GM19438 (cell line): Measurements from ENCODE around the gene LMF1.

Experiments used
- ATAC-seq: cut with Tn5 transposase; IDR thresholded peaks from one replicate; pipeline ENCODE4 v1.9.1; 2021; ENCODE audit warnings: low read depth; ENCODE audit not compliant: unreplicated experiment

LMF1 gene

DNA sequence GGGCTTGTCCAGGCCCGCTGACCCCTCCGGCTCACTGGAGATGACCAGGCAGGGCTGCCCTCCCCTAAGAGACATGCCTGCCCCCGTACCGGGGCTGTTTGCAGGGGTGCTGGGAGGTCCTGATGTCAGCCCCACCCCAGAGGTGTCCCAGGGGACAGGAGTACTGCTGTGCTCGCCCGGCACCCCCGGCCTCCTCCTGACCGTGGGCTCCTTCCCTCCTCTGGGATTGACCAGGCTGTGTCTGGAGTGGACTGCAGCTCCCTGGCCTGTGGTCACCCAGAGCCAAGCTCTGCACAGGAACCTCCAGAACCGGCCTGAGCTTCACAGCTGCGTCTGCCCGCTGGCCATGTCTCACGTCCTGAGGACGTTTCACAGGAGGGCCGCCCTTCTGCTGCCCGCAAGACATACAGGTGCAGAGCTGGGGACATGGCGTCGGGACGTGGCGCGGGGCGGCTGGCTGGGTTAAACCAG lies 53.2 kb downstream of the LMF1 start:
- no peak for ATAC-seq

DNA sequence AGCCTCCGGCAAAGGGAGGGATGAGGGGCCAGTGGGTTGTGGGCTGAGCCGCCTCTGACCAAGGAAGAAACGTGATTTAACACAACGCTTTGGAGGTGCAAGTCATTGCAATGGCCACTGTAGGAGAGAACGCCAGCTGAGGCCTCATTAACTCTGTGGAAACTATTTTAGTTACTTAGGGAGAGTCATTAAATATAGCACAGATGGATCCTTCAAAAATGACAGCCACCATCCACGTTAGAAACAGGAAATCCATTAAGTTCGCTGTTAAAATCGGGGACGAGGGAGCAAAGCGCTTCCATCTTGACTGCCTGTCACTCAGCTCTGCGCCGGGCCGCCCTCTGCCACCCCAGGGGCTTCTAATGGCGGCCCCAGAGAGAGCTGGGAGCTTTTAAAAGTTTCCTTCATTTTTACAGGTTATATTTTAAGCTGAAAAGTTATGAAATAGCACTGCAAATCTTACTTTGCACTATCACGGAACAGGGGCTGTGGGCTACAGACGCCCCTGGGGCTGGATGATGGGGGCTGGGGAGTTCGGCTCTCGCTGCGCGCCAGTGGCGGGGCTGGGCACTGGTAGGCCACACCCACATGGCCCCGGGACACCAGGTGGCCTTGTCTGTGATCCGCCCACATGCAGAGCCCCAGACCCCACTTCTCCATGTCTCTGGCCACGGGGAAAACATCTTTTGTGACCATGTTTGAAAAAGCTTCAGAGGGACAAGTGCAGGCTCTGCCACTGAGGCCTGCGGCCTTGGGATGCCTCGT lies 54.6 kb downstream of the LMF1 start:
- ATAC-seq: no peak

GRCh38 chr16:915546-915945 lies 55.2 kb downstream of the LMF1 start:
- no peak for ATAC-seq

DNA sequence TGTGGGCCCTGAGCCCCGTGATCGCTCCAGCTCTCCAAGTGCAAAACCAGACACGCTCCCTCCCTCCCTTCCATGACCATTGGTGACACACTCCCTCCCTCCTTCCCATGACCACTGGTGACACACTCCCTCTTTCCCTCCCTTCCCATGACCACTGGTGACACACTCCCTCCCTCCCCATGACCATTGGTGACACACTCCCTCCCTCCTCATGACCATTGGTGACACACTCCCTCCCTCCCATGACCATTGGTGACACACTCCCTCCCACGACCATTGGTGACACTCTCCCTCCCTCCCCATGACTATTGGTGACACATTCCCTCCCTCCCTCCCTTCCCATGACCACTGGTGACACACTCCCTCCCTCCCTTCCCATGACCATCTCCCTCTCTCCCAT lies 56.3 kb downstream of the LMF1 start:
- ATAC-seq: no peak

DNA sequence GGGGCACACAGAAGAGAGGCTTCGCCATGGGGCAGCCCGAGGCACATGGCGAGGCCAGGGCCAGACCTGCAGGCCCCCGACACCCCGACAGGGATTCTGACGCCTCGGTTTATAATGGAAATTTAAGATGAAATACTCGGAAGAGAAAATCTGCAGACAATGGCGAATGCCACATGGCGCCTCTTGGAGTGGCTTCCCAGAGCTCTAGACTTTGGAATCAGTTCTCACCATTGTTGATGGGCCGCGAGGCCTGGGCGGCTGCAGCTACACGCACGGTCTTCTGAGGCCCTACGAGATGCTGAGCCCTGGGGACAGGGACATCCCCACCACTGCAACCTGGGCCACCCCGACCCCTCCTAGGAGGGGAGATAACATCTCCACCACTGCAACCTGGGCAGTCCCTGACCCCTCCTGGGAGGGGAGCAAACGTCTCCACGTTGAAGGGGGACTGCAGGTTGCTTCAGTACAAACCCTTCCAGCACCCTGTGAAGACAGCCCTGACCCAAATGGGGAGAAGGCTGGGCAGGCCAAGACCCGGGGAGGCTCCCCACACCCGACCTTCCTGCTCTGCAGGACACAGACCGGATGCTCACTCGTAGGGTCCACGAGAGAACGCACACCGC lies 56.9 kb downstream of the LMF1 start:
- no peak for ATAC-seq

GRCh38 chr16:912684-913613 lies 57.8 kb downstream of the LMF1 start:
- ATAC-seq: no peak

DNA sequence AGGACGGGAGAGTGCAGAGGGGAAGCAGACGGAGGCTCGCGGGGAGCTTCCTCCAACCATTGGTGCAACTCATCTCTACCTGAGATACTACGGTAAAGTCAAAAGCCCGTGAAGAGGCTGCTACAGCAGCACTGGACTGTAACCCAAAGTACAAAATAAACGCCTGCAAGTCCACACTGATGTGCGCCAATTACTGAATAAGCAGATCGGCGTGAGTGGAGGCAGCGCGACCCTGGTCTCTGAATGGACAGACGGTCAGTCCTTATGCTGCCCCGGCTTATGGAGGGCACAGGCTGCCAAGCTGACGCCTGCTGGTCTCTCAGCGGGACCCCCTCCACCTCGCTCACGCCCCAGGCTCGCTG lies 58.5 kb downstream of the LMF1 start:
- no peak for ATAC-seq

- ATAC-seq: no peak
Observed at GRCh38 chr16:911604-912321, 59.0 kb downstream of the LMF1 start.

GRCh38 chr16:911101-911500 lies 59.7 kb downstream of the LMF1 start:
- no peak for ATAC-seq

DNA sequence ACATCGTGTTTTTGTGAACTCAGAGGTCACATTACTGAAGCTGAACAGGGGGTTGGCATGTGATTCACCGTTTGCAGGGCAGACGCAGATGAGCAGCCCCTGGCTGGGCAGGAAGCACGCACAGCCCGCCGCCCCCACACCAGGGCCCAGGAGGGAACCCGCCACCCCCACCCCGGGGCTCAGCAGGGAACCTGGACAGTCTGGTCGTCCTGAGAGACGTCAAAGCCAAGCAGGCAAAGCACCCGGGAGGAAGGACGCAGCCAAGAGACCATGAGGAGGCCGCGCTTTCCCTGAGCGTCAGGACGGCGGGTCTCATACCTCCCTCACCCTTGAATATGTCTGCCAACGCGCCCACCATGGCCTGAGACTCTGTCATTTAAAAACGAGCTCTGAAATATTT lies 60.6 kb downstream of the LMF1 start:
- ATAC-seq: no peak

GRCh38 chr16:909281-910000 lies 61.3 kb downstream of the LMF1 start:
- ATAC-seq: no peak

- ATAC-seq: no peak
Observed at GRCh38 chr16:908526-909155, 62.1 kb downstream of the LMF1 start.

DNA sequence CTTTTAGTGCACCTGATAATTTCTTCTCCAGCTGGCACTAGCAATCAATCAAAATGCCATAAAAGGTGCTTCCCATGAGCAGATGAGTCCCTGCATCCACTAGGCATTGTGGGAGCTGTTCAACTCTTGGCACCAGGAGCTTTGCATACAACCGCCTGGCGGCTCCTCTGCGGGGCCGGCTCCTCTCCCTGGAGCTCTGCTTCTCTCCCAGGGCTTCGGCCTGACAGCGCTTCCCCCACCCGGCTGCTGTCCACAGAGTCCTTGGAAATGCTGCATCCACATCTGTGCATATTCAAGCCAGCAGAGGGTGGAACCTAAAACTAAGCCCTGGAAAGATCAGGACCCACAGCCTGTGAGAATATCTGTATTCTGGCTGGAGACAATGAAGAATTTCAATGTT lies 62.9 kb downstream of the LMF1 start:
- ATAC-seq: no peak

DNA sequence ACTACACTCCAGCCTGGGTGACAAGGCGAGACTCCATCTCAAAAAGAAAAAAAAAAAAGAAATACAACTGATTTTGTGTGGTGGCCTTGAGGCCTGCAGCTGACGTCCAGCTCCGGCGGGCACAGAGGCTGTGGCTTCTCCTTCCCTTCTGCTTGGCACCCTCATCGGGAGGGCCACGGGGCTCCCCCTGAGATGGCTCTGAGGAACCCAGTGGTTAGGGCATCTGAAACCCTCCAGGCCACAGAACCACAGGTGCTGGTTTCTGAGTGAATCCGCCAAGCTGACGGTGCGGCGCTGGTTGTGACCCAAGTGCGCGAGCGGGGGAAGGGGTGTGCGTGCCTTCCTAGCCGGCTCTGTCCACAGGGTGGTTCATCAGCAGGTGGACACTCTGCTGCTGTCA lies 63.4 kb downstream of the LMF1 start:
- ATAC-seq: no peak

GRCh38 chr16:906296-906695 lies 64.5 kb downstream of the LMF1 start:
- ATAC-seq: no peak

DNA sequence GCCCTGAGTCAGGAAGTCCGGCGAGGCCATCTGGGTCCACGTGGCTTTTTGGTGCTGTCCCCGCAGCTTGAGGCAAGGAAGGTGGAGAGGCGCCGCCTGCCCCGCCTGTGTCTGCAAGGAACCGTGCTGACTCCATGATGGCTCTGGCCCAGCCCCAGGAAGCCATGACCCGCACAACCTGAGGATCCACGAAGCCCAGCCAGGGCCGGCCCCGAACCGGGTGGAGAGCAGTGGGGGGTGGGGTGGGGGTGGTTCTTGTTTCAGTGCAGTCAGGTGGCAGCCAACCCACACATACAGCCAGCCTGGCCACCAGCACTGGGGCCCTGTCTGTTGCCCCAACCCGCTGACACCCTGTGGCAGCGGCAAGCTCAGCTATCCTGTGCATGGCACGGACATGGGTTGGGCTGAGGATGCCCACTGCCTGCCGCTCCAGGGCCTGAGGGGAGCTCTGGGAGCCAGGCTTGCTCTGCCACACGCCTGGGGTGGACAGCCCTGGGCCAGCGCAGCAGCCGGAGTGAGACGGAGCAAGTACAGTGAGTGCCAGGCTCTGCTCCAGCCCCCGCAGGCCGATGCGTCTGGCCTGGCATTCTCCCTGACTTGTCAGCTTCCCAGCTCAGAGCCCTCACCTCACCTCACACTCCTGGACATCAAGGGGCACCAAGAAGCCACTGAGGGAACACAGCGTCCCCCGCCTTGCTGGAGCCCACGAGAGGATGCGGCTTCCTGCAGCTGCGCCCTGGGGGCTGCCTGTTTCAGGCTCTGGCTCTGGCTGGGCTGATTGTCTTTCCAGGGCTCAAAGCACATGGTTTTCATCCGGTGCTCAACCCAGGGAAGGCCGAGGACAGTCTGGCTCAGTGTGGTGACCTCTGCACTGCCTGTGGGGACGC lies 68.8 kb downstream of the LMF1 start:
- ATAC-seq: no peak

GRCh38 chr16:901149-901548 lies 69.6 kb downstream of the LMF1 start:
- no peak for ATAC-seq

DNA sequence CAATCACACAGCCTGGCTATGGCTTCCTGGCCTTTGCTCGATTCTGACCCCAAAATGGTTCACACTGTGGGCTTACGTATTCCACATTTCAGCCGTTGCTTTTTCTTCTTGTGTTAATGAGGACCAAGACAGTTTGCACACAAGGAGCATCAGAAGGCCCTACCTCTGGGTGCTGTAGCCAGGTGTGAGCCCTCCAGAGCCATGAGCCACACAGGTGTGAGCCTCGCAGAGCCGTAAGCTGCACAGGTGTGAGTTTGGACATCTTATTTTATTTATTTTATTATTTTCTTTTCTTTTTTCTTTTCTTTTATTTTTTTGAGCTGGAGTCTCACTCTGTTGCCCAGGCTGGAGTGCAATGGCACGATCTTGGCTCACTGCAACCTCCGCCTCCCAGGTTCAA lies 70.6 kb downstream of the LMF1 start:
- no peak for ATAC-seq

DNA sequence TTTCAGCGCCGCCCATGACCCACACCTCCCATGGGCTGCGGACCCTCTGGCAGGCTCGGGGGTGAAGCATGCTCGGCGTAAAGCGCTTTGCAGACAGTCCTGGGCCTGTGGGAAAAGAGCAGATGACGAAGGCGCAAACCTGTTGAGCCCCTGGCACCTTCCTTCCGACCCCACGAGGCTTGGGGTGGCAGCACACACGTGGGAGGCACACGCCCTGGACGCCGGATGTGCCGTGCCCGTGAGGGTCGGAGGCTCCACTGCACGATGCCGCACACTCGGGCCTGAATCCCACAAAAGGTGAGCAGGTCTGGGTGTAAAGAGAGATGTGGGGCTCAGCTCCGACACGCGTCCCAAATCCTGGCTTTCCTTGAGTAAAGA lies 71.1 kb downstream of the LMF1 start:
- ATAC-seq: no peak
